Measurements from ENCODE around the gene MR1.

The MR1 gene

GRCh38 chr1:181090641-181091126 lies 56.9 kb downstream of the MR1 start:
- DNase-seq (ENCODE audit: low read depth in 2 of 2, low spot score in 1 of 2) = no peak

GRCh38 chr1:181091309-181092040 lies 57.7 kb downstream of the MR1 start:
- no peak for DNase-seq (ENCODE audit: low read depth in 2 of 2, low spot score in 1 of 2)

- DNase-seq (ENCODE audit: low read depth in 2 of 2, low spot score in 1 of 2) = no peak
Measured at GRCh38 chr1:181092056-181092455, 58.3 kb downstream of the MR1 start.

GRCh38 chr1:181092883-181093458 lies 59.2 kb downstream of the MR1 start:
- no peak for DNase-seq (ENCODE audit: low read depth in 2 of 2, low spot score in 1 of 2)

- no peak for DNase-seq (ENCODE audit: low read depth in 2 of 2, low spot score in 1 of 2)
Measured at GRCh38 chr1:181094416-181095212, 60.8 kb downstream of the MR1 start.

GRCh38 chr1:181095260-181095659 lies 61.5 kb downstream of the MR1 start:
- DNase-seq (ENCODE audit: low read depth in 2 of 2, low spot score in 1 of 2) = no peak

- no peak for DNase-seq (ENCODE audit: low read depth in 2 of 2, low spot score in 1 of 2)
Measured at GRCh38 chr1:181095763-181096184, 62.0 kb downstream of the MR1 start.

GRCh38 chr1:181097242-181097641 lies 63.5 kb downstream of the MR1 start:
- DNase-seq (ENCODE audit: low read depth in 2 of 2, low spot score in 1 of 2) = no peak

GRCh38 chr1:181099152-181100014 lies 65.6 kb downstream of the MR1 start:
- no peak for DNase-seq (ENCODE audit: low read depth in 2 of 2, low spot score in 1 of 2)

- no peak for DNase-seq (ENCODE audit: low read depth in 2 of 2, low spot score in 1 of 2)
Measured at GRCh38 chr1:181100015-181100905, 66.5 kb downstream of the MR1 start.

GRCh38 chr1:181100934-181101333 lies 67.2 kb downstream of the MR1 start:
- DNase-seq (ENCODE audit: low read depth in 2 of 2, low spot score in 1 of 2) = no peak

GRCh38 chr1:181101581-181102226 lies 67.9 kb downstream of the MR1 start:
- DNase-seq (ENCODE audit: low read depth in 2 of 2, low spot score in 1 of 2) = no peak

- DNase-seq (ENCODE audit: low read depth in 2 of 2, low spot score in 1 of 2) = no peak
Measured at GRCh38 chr1:181102841-181103240, 69.1 kb downstream of the MR1 start.

- no peak for DNase-seq (ENCODE audit: low read depth in 2 of 2, low spot score in 1 of 2)
Measured at GRCh38 chr1:181103399-181103798, 69.6 kb downstream of the MR1 start.

GRCh38 chr1:181104042-181104789 lies 70.4 kb downstream of the MR1 start:
- no peak for DNase-seq (ENCODE audit: low read depth in 2 of 2, low spot score in 1 of 2)

GRCh38 chr1:181104790-181105133 lies 71.0 kb downstream of the MR1 start:
- peak in 1 of 2 donors; percentile 5 for DNase-seq (ENCODE audit: low read depth in 2 of 2, low spot score in 1 of 2)

GRCh38 chr1:181105134-181106021 lies 71.6 kb downstream of the MR1 start:
- peak; percentile 84 to 91 for DNase-seq (ENCODE audit: low read depth in 2 of 2, low spot score in 1 of 2)

GRCh38 chr1:181106022-181106312 lies 72.2 kb downstream of the MR1 start:
- no peak for DNase-seq (ENCODE audit: low read depth in 2 of 2, low spot score in 1 of 2)

Measured in stimulated activated CD8-positive, alpha-beta memory T cell treated with anti-CD3 and anti-CD28 coated beads, Interleukin-4, amount 100 ng/mL, for 4 hours (primary cell).